Subcutaneous abdominal adipose tissue (tissue), 5 donors: ENCODE measurements around the gene INCENP.

Experiments
- H3K27ac ChIP-seq: one replicate; pipeline ENCODE4 v1.7.0; 2013; ENCODE audit warnings: low read depth, mild to moderate bottlenecking, inconsistent platforms, low read length, moderate library complexity
- H3K27me3 ChIP-seq, 5 donors: one replicate each; pipeline ENCODE4 v1.7.0; 2013; ENCODE audit warnings: low read length in 5 of 5, inconsistent platforms in 1 of 5; ENCODE audit not compliant: control insufficient read depth in 5 of 5, insufficient read depth in 4 of 5
- H3K36me3 ChIP-seq, 5 donors: one replicate each; pipeline ENCODE4 v1.7.0; 2013; ENCODE audit warnings: low read length in 5 of 5; ENCODE audit not compliant: control insufficient read depth in 5 of 5, insufficient read depth in 5 of 5
- H3K4me1 ChIP-seq, 5 donors: one replicate each; pipeline ENCODE4 v1.7.0; 2013; ENCODE audit warnings: low read length in 5 of 5, mild to moderate bottlenecking in 3 of 5, moderate library complexity in 1 of 5; ENCODE audit not compliant: control insufficient read depth in 5 of 5, insufficient read depth in 5 of 5
- H3K4me3 ChIP-seq, 5 donors: one replicate each; pipeline ENCODE4 v1.7.0; 2013; ENCODE audit warnings: low read length in 5 of 5, low read depth in 1 of 5
- H3K9ac ChIP-seq, 5 donors: one replicate each; pipeline ENCODE4 v1.7.0; 2013; ENCODE audit warnings: low read length in 5 of 5, mild to moderate bottlenecking in 4 of 5, moderate library complexity in 3 of 5
- H3K9me3 ChIP-seq, 5 donors: one replicate each; pipeline ENCODE4 v1.7.0; 2013; ENCODE audit warnings: low read length in 5 of 5; ENCODE audit not compliant: control insufficient read depth in 5 of 5
- donor health status: healthy.
- donor health status: healthy.
- donor health status: healthy.
- donor health status: healthy.
- donor health status: healthy.

The INCENP gene

DNA sequence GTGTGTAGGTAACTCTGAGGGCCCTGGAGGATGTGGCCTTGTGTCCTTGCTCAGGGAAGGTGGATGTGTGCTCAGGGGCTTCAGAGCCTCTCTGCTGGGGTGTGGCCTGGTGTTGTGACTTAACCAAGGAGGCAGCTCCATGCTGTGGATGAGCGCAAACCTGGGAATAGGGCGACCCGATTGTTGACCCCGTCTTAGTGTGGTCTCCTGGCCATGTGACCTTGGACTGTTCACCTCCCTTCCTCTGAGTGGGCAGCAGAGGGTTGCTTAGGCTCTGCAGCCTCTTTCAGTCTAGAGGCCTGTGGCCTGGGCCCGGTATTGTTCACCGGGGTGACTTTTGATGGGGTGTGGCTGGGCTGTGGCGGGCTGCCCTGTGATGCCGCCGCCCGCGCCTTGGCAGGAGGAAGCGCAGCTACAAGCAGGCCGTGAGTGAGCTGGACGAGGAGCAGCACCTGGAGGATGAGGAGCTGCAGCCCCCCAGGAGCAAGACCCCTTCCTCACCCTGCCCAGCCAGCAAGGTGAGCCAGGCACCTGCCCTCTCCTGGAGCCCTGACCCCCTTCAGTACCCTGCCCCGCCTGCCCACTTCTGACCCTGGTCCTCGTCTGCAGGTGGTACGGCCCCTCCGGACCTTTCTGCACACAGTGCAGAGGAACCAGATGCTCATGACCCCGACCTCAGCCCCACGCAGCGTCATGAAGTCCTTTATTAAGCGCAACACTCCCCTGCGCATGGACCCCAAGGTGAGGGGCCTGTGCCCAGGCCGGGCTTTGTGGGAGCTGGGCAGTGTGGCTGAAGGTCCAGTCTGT, 16.7 kb downstream of the INCENP start:
- Histone ChIP-seq H3K9me3 (no peaks in the 10 kb centered on the region), H3K4me1 (peaks cover 0 to 9% (median 0%) of the 10 kb centered on the region in 5 donors), H3K9ac (no peak overlapping the region), H3K4me3 (no peak overlapping the region), H3K27ac (no peak overlapping the region), H3K27me3 (no peaks in the 10 kb centered on the region), H3K36me3 (peaks cover 0 to 76% (median 51%) of the 10 kb centered on the region in 5 donors)

DNA sequence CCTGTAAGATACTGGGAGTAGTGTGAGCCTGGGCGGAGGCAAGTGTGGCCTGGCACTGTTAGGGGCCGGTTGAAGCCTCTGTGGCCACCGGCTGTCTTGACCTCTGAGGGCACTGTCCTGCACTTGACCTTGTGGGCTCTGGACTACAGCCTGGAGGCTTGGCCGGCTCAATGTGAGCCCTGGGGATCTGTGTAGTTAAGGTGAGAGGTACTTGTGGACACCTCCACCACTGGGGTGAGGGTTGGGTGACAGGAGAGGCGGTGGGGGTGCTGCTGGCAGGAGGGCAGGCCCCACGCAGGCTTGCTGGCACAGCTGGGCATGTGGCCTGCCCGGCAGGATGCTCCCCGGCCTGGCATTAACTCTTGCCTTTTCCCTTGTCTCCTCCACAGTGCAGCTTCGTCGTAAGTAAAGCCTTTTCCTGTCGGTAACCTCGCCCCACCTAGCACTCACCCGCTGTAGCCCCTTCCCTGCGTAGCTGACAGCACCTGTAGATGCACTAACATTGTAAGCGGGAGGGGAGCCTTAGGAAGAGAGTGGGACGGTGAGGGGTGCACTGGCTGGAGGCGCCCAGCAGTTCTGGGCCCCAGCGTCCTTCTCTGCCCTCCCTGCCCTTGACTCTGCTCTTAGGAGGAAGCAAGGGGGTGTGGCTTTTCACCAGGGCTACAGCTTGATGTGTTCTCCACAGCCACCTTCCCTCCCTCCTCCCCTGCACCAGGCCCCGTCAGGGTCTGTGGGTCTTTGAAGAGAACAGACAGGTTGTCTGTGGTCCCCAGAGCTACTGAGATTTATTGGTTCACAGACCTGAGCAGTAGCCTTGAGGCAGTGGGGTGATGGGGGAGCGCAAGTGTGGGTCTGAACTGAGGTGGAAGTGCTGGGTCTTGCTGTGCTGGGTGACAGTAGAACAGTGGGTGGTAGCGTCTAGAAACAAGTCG, 17.6 kb downstream of the INCENP start:
- Histone ChIP-seq H3K4me1 (peaks cover 0 to 9% (median 0%) of the 10 kb centered on the region in 5 donors), H3K27ac (no peak overlapping the region), H3K9ac (no peak overlapping the region), H3K4me3 (no peak overlapping the region), H3K36me3 (peaks cover 0 to 85% (median 58%) of the 10 kb centered on the region in 5 donors), H3K9me3 (no peaks in the 10 kb centered on the region), H3K27me3 (no peaks in the 10 kb centered on the region)

DNA sequence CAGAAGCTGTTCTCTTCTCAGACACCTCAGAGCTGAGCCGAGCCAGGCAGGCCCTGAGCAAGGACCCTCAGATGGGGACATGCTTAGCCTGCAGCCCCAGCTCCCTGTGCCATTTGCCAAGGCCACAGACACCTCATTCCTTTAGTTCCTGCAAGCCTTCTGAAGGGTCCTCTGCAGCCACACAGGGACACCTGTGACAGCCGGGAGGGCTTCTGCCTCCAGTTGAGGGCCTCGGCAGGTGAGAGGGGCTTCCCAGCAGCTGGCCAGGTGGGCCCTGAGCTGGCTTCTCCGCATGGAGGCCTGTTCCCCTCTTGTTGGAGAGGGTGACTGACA, 18.2 kb downstream of the INCENP start:
- Histone ChIP-seq H3K9me3 (no peaks in the 10 kb centered on the region), H3K36me3 (peaks cover 0 to 91% (median 63%) of the 10 kb centered on the region in 5 donors), H3K4me3 (no peak overlapping the region), H3K4me1 (peaks cover 0 to 9% (median 0%) of the 10 kb centered on the region in 5 donors), H3K27ac (no peak overlapping the region), H3K9ac (no peak overlapping the region), H3K27me3 (no peaks in the 10 kb centered on the region)

- Histone ChIP-seq H3K4me1 (peaks cover 0 to 9% (median 0%) of the 10 kb centered on the region in 5 donors), H3K27ac (no peak overlapping the region), H3K9ac (no peak overlapping the region), H3K36me3 (peaks cover 0 to 95% (median 72%) of the 10 kb centered on the region in 5 donors), H3K4me3 (no peak overlapping the region), H3K27me3 (no peaks in the 10 kb centered on the region), H3K9me3 (no peaks in the 10 kb centered on the region)
These were observed 19.1 kb downstream of the INCENP start for GRCh38 chr11:62142921-62143320.

GRCh38 chr11:62143727-62144126, 19.9 kb downstream of the INCENP start:
- no peaks in the 10 kb centered on the region for H3K9me3 ChIP-seq
- no peak overlapping the region for H3K9ac ChIP-seq
- peaks cover 0 to 95% (median 73%) of the 10 kb centered on the region in 5 donors for H3K36me3 ChIP-seq
- H3K27me3 ChIP-seq = no peaks in the 10 kb centered on the region
- no peak overlapping the region for H3K27ac ChIP-seq
- no peak overlapping the region for H3K4me3 ChIP-seq
- H3K4me1 ChIP-seq = peaks cover 0 to 9% (median 0%) of the 10 kb centered on the region in 5 donors

DNA sequence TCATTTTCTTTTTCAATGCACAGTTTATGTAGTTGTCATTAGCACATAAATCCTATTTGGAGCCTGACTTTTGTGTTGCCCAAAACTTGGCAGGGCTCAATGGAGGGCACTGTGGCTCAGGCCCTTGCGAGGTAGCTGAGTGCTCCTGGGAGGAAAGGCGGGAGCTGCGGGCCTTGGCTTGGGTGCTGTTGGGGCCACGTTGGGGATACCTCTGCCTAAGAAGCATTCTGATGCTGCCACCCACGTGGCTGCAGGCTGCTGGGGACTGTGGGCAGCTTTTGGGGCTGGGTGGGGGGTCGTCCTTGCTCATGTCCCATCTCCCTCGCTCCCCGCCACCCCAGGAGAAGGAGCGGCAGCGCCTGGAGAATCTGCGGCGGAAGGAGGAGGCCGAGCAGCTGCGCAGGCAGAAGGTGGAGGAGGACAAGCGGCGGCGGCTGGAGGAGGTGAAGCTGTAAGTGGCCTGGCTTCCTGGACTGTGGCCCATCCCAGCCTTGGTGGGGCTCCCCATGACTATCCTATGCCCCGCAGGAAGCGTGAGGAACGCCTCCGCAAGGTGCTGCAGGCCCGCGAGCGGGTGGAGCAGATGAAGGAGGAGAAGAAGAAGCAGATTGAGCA, 20.9 kb downstream of the INCENP start:
- Histone ChIP-seq H3K4me3 (no peak overlapping the region), H3K4me1 (peaks cover 0 to 9% (median 0%) of the 10 kb centered on the region in 5 donors), H3K27me3 (no peaks in the 10 kb centered on the region), H3K36me3 (peaks cover 4 to 95% (median 70%) of the 10 kb centered on the region in 5 donors), H3K27ac (no peak overlapping the region), H3K9ac (no peak overlapping the region), H3K9me3 (no peaks in the 10 kb centered on the region)

GRCh38 chr11:62145261-62145871, 21.6 kb downstream of the INCENP start:
- no peaks in the 10 kb centered on the region for H3K27me3 ChIP-seq
- peaks cover 4 to 95% (median 70%) of the 10 kb centered on the region in 5 donors for H3K36me3 ChIP-seq
- H3K9me3 ChIP-seq = no peaks in the 10 kb centered on the region
- H3K4me3 ChIP-seq = no peak overlapping the region
- H3K27ac ChIP-seq = no peak overlapping the region
- peaks cover 0 to 9% (median 0%) of the 10 kb centered on the region in 5 donors for H3K4me1 ChIP-seq
- no peak overlapping the region for H3K9ac ChIP-seq

- H3K36me3 ChIP-seq = peaks cover 4 to 95% (median 70%) of the 10 kb centered on the region in 5 donors
- H3K9me3 ChIP-seq = no peaks in the 10 kb centered on the region
- peaks cover 0 to 9% (median 0%) of the 10 kb centered on the region in 5 donors for H3K4me1 ChIP-seq
- H3K27me3 ChIP-seq = no peaks in the 10 kb centered on the region
- H3K9ac ChIP-seq = no peak overlapping the region
- no peak overlapping the region for H3K27ac ChIP-seq
- H3K4me3 ChIP-seq = no peak overlapping the region
These were observed 22.8 kb downstream of the INCENP start for GRCh38 chr11:62146476-62147200.

- H3K27me3 ChIP-seq = no peaks in the 10 kb centered on the region
- H3K27ac ChIP-seq = no peak overlapping the region
- H3K9me3 ChIP-seq = no peaks in the 10 kb centered on the region
- peaks cover 0 to 12% (median 4%) of the 10 kb centered on the region in 5 donors for H3K4me1 ChIP-seq
- no peak overlapping the region for H3K9ac ChIP-seq
- peaks cover 4 to 94% (median 70%) of the 10 kb centered on the region in 5 donors for H3K36me3 ChIP-seq
- no peak overlapping the region for H3K4me3 ChIP-seq
These were observed 23.7 kb downstream of the INCENP start for GRCh38 chr11:62147545-62147944.
